ENCODE data around the gene ZFHX2. TPM values are rescaled to one million over a fixed set of nuclear protein-coding genes. Genes with fewer than 3 reads are reported as not detected.

The ZFHX2 gene
- polyA plus RNA-seq, 1 experiment, result 0.09 TPM

DNA sequence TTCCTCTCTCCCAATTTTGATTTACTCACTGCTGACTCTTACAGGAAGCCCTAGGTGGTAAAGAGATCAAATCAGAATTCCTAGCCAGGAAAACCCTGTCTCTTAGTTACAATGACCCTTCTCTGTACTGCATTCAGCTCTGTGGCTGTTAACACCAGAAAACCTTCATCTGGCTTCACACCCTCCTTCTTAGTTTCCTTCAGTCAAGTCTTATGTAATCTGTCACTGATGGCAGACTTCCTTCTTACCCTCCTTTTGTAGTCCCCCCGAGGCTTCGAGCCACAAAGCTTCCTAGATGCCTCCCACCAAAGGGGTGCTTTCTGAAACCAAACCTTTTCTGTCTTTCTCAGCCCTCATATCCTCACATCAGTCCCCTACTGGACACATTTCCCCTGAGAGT lies 65.5 kb downstream of the ZFHX2 start:
- POLR2A ChIA-PET, result no interaction called here

DNA sequence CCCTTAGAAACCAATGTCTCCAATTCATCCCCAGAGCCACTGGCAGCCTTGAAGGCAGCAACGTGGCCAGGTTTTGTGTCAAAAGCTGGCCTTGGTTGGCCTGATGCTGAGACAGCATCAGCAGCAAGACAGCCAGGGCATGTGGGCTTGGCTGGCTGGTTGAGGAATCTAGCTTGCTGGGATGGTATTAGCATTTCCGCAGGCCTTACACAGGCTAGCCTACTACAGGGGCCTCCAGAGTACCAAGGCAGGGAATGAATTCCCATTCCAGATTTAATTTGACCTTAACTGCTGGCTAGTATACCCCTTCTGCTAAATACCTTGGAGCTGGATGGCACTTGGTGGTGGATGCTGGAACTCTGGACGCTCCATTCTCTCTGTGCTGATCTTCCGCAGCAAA lies 66.2 kb downstream of the ZFHX2 start:
- Histone ChIP-seq H3K27me3 (ENCODE audit: control insufficient read depth, insufficient read depth, low read length) (no peaks in the 10 kb centered on the region), H3K9me3 (ENCODE audit: control insufficient read depth, insufficient read depth, low read length) (no peaks in the 10 kb centered on the region), H3K4me3 (ENCODE audit: low read depth, low read length) (no peak overlapping the region), H3K27ac (ENCODE audit: low read depth, low read length) (no peak overlapping the region)
- DNase-seq (ENCODE audit: low read depth, low spot score), result no peak
- ChIA-PET POLR2A (no interaction called here), CTCF (no interaction called here)
- TF ChIP-seq, protein P1, sequence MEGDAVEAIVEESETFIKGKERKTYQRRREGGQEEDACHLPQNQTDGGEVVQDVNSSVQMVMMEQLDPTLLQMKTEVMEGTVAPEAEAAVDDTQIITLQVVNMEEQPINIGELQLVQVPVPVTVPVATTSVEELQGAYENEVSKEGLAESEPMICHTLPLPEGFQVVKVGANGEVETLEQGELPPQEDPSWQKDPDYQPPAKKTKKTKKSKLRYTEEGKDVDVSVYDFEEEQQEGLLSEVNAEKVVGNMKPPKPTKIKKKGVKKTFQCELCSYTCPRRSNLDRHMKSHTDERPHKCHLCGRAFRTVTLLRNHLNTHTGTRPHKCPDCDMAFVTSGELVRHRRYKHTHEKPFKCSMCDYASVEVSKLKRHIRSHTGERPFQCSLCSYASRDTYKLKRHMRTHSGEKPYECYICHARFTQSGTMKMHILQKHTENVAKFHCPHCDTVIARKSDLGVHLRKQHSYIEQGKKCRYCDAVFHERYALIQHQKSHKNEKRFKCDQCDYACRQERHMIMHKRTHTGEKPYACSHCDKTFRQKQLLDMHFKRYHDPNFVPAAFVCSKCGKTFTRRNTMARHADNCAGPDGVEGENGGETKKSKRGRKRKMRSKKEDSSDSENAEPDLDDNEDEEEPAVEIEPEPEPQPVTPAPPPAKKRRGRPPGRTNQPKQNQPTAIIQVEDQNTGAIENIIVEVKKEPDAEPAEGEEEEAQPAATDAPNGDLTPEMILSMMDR (IDR thresholded peaks at IDR 0.05; ENCODE audit: low read depth, low read length), result no peak

More for the DNA sequence above, 65.5 kb downstream of the ZFHX2 start:
- H3K27me3 ChIP-seq (ENCODE audit: control insufficient read depth, insufficient read depth, low read length), result no peaks in the 10 kb centered on the region
- H3K27ac ChIP-seq (ENCODE audit: low read depth, low read length), result no peak overlapping the region
- CTCF ChIA-PET, result interaction anchor here (1.3 kb wide), 1 partner anchor 77 kb away, joined by 5 read pairs; no protein-coding TSS in a partner anchor
- DNase-seq (ENCODE audit: low read depth, low spot score), result no peak
- no peaks in the 10 kb centered on the region for H3K9me3 ChIP-seq (ENCODE audit: control insufficient read depth, insufficient read depth, low read length)
- H3K4me3 ChIP-seq (ENCODE audit: low read depth, low read length), result no peak overlapping the region
- TF ChIP-seq, protein P1 (IDR thresholded peaks at IDR 0.05; ENCODE audit: low read depth, low read length), result no peak

DNA sequence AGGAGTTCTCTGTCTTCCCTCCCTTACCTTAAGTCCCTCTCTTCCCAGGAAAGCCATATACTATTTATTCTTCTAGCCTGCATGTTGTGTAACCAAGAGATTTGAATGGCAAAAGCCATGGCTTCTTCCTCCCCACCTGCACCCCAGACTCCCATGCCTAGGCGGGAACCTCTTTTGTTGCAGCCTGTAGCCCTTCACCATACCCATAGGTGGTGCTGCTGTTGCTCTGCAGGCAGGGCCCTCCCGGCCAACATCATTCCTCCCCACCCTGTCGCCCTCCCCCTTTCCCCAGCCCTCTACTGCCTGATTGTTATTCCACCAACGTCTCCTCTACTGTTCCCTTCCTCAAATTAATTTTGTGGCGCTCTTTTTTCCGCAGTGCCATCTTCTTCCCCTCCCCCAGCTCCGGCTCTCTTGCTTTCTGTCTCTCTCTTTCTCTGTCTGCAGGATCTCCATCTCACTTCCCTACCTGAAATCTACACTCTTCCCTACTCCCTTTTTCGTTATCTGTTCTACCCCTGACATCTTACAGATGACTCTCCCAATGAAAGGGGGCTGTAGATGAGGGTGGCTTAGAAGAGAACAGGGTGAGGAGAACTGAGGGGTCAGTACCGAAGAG lies 68.2 kb downstream of the ZFHX2 start:
- CTCF ChIA-PET, result interaction anchor here (0.9 to 9.8 kb wide), 2 partner anchors 74 to 77 kb away, joined by 3 to 330 read pairs; partner anchors contain the start of gene THTPA
- POLR2A ChIA-PET, result no interaction called here
- Histone ChIP-seq H3K27me3 (ENCODE audit: control insufficient read depth, insufficient read depth, low read length) (no peaks in the 10 kb centered on the region), H3K27ac (ENCODE audit: low read depth, low read length) (no peak overlapping the region), H3K4me3 (ENCODE audit: low read depth, low read length) (no peak overlapping the region), H3K9me3 (ENCODE audit: control insufficient read depth, insufficient read depth, low read length) (no peaks in the 10 kb centered on the region)
- no peak for DNase-seq (ENCODE audit: low read depth, low spot score)
- TF ChIP-seq, protein P1 (IDR thresholded peaks at IDR 0.05; ENCODE audit: low read depth, low read length), result peak; percentile 45

DNA sequence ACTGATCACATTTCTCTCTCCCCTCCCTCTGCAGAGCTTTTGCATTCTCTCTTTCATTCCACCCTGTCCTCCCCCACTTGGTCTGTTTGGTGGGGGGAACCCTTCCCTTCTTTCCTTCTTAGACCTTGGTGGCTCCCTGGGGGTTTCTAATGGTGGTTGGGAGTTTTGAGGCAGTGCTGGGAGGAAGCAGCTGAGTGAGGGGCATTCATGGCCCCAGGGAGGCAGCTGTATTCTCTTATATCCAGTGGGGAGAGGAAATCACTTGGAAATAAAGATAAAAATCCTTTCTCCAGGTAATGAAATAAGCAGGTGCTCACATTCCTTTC lies 68.8 kb downstream of the ZFHX2 start:
- H3K27ac ChIP-seq (ENCODE audit: low read depth, low read length), result no peak overlapping the region
- ChIA-PET CTCF (interaction anchor here (0.7 to 9.8 kb wide), 2 partner anchors 23 to 77 kb away, joined by 3 to 330 read pairs; partner anchors contain the start of gene THTPA), POLR2A (interaction anchor here (0.5 kb wide), 1 partner anchor 78 kb away, joined by 3 read pairs; no protein-coding TSS in a partner anchor)
- H3K9me3 ChIP-seq (ENCODE audit: control insufficient read depth, insufficient read depth, low read length), result no peaks in the 10 kb centered on the region
- TF ChIP-seq, protein P1 (IDR thresholded peaks at IDR 0.05; ENCODE audit: low read depth, low read length), result no peak
- no peak overlapping the region for H3K4me3 ChIP-seq (ENCODE audit: low read depth, low read length)
- no peaks in the 10 kb centered on the region for H3K27me3 ChIP-seq (ENCODE audit: control insufficient read depth, insufficient read depth, low read length)
- no peak for DNase-seq (ENCODE audit: low read depth, low spot score)

DNA sequence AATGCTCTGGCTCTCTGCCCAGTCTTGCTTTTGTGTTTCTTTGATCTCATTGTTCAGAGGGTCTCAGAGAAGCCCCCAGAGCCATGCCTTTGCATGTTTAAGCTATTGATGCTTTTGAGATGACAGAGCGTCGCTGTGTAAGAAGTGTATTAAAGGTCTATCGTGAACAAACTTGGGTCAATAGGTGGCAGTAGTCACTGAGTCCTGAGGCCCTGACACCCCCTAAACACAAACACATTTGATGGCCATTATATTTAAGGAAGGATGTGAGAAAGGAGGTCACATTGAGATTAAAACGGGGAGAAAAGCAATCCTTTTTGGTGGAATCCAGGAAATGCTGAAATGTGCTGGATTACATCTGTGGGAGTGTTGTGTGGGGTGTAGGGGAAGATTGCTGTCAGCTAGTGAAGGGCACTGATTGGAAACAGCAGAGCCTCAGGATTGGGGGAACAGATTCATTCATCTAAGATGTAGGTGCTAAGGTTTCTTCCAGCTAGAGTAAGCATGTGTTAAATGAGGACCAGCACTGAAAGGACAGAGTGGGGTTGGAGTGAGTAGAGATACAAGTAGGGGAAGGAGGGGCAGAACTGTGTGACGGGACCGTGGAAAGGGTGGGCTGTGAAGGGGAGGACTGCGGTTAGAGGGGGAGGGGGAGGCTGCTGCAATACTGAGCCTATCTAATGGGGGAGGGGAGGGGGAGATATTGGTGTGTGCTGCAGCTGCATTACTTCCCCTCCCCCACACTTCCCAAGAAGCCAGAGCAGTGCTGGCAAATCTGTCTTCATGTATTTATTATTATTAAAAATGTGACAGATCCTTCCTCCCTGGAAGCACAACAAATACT lies 69.4 kb downstream of the ZFHX2 start:
- POLR2A ChIA-PET, result interaction anchor here (0.5 kb wide), 1 partner anchor 78 kb away, joined by 3 read pairs; no protein-coding TSS in a partner anchor
- no peak for DNase-seq (ENCODE audit: low read depth, low spot score)
- Histone ChIP-seq H3K27ac (ENCODE audit: low read depth, low read length) (no peak overlapping the region), H3K4me3 (ENCODE audit: low read depth, low read length) (no peak overlapping the region), H3K9me3 (ENCODE audit: control insufficient read depth, insufficient read depth, low read length) (no peaks in the 10 kb centered on the region), H3K27me3 (ENCODE audit: control insufficient read depth, insufficient read depth, low read length) (no peaks in the 10 kb centered on the region)
- CTCF ChIA-PET, result interaction anchor here (0.7 to 9.8 kb wide), 3 partner anchors 24 to 78 kb away, joined by 3 to 330 read pairs (median 3); partner anchors contain the start of gene THTPA
- TF ChIP-seq, protein P1 (IDR thresholded peaks at IDR 0.05; ENCODE audit: low read depth, low read length), result no peak
